Measurements from ENCODE around the gene SH2D4B. TPM values are rescaled to one million over a fixed set of nuclear protein-coding genes. Genes with fewer than 3 reads are reported as not detected.

Gene SH2D4B
- total and polyA plus RNA-seq, 5 experiments from 2014 or later, result 0.11 to 0.36 TPM; not detected in 3

DNA sequence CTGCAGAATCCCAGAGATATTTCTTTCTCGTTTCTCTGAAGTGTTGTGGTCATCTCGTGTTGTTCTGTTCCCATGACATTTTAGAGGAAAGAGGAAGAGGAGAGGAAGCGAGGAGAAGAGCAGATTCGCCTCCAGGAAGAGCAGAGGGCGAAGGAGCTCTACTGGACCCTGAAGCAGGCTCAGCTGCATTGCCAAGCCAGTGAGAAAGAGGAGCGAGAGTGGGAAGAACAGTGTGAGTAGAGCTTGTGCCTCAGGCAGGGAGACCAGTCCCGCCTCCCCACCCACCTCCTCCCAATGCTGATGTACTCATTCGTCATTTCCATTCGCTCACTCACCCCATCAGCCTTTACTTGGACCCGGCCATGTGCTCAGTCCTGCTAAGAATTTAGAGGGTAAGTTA lies 50.8 kb downstream of the SH2D4B start:
- no peak overlapping the region for H3K27ac Mint-ChIP-seq

DNA sequence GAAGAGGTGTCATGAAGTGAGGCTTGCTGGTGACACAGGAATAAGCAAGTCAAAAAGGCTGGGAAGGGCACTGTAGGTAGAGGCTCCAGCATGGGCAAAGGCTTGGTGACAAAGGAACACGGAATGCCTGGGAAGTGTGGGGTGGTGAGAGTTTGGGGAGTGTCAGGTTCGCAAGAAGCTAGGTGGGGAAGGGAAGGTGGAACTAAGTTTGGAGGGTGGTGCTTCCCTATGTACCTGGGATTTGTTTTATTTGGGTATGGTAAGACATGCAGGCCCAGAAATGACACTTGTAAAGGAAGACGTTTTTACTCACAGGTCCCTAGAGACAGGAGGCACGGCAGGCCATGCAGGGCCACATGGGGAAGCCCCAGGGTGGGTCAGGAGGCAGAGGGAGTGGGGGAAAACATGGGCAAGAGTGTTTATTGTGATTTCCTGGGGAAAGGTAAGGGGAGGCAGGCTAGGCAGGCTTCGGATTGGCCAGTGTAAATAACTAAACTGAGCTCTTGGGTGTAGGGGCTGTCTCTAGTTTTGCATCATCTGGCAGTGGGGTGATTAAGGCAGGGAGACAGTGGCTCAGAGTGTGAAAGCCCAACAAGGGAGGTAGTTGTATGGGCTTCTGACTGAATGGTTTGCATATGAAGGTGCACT lies 52.1 kb downstream of the SH2D4B start:
- ATAC-seq, result no peak
- Mint-ChIP-seq H3K9me3 (no peaks in the 10 kb centered on the region), H3K4me1 (peaks cover 0 to 14% (median 2%) of the 10 kb centered on the region in 4 donors), H3K27ac (no peak overlapping the region), H3K27me3 (peaks cover 0 to 1% (median 0%) of the 10 kb centered on the region in 5 donors), H3K4me3 (no peak overlapping the region), H3K36me3 (no peaks in the 10 kb centered on the region)
- DNase-seq, result no peak
- POLR2A ChIA-PET, result no interaction called here

More for the DNA sequence above, 50.8 kb downstream of the SH2D4B start:
- POLR2A ChIA-PET, result interaction anchor here (0.6 to 0.9 kb wide), 2 partner anchors 205 to 439 kb away, joined by 3 read pairs; no protein-coding TSS in a partner anchor
- no peaks in the 10 kb centered on the region for H3K36me3 Mint-ChIP-seq
- no peak for ATAC-seq
- no peak for DNase-seq
- peaks cover 0 to 14% (median 2%) of the 10 kb centered on the region in 4 donors for H3K4me1 Mint-ChIP-seq
- H3K4me3 Mint-ChIP-seq, result no peak overlapping the region
- H3K9me3 Mint-ChIP-seq, result no peaks in the 10 kb centered on the region
- peaks cover 0 to 1% (median 0%) of the 10 kb centered on the region in 5 donors for H3K27me3 Mint-ChIP-seq

DNA sequence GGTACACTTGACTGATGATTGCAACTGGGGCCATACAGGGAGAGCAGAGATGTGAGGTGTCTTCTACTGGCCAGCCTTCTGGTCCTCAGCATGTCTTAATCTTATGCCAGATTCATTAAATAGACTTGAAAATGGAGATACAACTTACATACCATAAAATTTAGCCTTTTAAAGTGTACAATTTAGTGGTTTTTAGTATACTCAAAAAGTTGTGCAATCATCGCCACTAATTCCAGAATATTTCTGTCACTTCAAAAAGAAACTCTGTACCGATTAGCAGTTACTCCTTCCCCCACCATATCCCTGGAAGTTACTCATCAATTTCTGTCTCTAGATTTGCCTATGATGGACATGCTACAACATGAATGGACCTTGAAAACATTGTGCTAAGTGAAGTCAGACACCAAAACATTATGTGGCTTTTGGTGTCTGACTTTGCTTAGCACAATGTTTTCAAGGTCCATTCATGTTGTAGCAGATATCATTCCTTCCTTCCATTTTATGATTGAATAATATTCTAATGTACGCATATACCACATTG lies 53.0 kb downstream of the SH2D4B start:
- POLR2A ChIA-PET, result no interaction called here
- H3K27me3 Mint-ChIP-seq, result peaks cover 0 to 1% (median 0%) of the 10 kb centered on the region in 5 donors
- H3K27ac Mint-ChIP-seq, result no peak overlapping the region
- H3K4me3 Mint-ChIP-seq, result no peak overlapping the region
- no peak for ATAC-seq
- DNase-seq, result no peak
- peaks cover 0 to 14% (median 2%) of the 10 kb centered on the region in 4 donors for H3K4me1 Mint-ChIP-seq
- no peaks in the 10 kb centered on the region for H3K36me3 Mint-ChIP-seq
- H3K9me3 Mint-ChIP-seq, result no peaks in the 10 kb centered on the region

DNA sequence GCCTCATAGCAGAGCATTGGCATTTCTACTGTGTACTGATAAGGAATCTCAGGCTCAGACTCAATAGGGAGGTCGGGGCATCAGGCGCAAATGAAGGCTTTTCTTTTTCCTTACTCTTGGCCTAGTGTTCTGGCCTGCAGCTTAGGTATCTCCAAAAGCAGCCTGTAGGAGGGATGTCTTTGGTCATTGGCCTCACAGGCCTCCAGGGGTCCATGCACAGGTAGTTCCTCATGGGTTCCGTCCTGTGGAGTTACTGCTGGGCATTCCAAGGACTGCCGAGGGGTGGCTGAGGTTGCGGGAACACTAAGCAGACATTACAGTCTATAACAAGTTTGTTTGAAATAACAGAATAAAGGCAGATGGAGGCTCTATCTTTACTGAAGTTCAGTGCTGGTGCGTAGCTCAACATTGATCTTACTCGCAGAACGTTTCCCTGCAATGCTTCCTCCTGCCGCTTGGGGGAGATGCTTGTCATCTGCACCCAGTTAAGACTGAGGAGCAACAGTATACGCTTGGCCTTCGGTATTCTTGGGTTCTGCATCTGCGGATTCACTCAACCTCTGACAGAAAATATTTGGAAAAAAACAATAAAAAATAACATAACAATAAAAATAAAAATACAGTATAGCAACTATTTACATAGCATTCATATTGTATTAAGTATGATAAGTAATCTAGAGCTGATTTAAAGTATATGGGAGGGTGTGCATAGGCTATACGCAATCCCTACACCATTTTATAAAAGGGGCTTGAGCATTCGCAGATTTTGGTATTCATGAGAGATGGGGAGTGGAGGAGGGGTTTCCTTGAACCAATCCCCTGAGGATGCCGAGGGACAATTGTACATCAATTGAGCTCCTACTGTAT lies 58.9 kb downstream of the SH2D4B start:
- H3K9me3 Mint-ChIP-seq, result no peaks in the 10 kb centered on the region
- DNase-seq, result peak in 5 of 10 donors; percentile 10 to 48 (median 45)
- H3K4me1 Mint-ChIP-seq, result peaks cover 0 to 20% (median 0%) of the 10 kb centered on the region in 4 donors
- H3K36me3 Mint-ChIP-seq, result no peaks in the 10 kb centered on the region
- POLR2A ChIA-PET, result interaction anchor here (0.8 kb wide), 1 partner anchor 86 kb away, joined by 3 read pairs; no protein-coding TSS in a partner anchor
- no peak overlapping the region for H3K27ac Mint-ChIP-seq
- H3K4me3 Mint-ChIP-seq, result no peak overlapping the region
- ATAC-seq, result peak; percentile 29 to 58
- H3K27me3 Mint-ChIP-seq, result no peaks in the 10 kb centered on the region

DNA sequence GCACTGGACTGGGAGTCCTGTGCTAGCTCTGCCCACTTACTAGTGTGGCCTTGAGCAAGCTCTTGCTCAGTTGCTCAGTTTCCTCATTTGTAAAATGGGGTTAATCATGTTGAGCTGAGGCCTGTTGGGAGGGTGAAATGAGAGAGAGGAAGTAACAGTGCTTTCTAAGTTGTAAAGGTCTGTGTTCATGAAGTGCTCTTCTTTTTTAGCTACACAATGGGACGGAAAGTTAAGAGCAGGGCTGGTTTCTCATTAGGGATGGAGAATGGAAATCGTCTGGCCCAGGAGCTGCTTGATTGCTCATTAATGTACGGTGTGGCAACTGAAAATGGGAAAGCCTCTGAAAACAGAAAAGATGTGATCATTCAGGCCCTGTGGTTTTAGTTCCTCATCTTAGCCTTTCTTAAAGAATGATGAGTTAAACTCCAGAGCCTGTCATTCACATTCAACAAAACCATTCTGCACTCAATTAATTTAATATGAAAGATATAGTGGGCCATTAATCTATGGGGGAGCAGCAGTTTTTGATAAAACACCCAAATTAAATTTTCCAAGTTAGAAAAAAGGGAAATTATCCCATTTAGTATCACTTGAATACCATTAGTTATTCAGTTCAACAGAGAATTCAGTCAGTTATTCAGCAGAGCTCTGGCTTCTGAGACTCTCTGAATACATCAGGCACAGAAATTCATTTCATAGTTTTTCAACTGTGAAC lies 60.5 kb downstream of the SH2D4B start:
- no peaks in the 10 kb centered on the region for H3K36me3 Mint-ChIP-seq
- H3K4me1 Mint-ChIP-seq, result peaks cover 0 to 17% (median 0%) of the 10 kb centered on the region in 4 donors
- H3K9me3 Mint-ChIP-seq, result no peaks in the 10 kb centered on the region
- no peak overlapping the region for H3K4me3 Mint-ChIP-seq
- POLR2A ChIA-PET, result no interaction called here
- no peaks in the 10 kb centered on the region for H3K27me3 Mint-ChIP-seq
- H3K27ac Mint-ChIP-seq, result peak overlapping the region in 2 of 10 donors; percentile 18 to 23
- DNase-seq, result no peak
- no peak for ATAC-seq

DNA sequence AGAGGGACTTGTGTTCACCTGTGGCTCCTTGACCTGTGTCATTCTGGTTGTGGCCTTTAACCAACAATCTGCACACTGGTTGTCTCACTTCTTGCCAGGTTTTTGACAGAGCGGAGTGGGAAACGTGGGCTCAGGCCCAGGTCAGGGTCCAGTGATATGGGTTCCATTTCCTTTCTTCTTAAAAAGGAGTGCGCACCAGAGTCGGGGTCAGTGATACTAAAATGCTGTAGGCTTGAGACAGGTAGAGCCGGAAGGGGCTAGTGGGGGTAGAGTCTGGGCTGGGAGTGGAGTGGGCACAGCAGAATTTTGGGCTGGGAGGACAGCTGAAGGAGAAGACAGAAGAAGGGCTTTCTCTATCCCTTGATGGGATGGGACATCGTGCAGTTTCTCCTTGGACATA lies 61.2 kb downstream of the SH2D4B start:
- POLR2A ChIA-PET, result no interaction called here
- H3K9me3 Mint-ChIP-seq, result no peaks in the 10 kb centered on the region
- H3K36me3 Mint-ChIP-seq, result no peaks in the 10 kb centered on the region
- DNase-seq (no peak), ATAC-seq (no peak)
- no peaks in the 10 kb centered on the region for H3K27me3 Mint-ChIP-seq
- peaks cover 0 to 17% (median 0%) of the 10 kb centered on the region in 4 donors for H3K4me1 Mint-ChIP-seq
- peak overlapping the region in 1 of 10 donors; percentile 18 for H3K27ac Mint-ChIP-seq
- no peak overlapping the region for H3K4me3 Mint-ChIP-seq

DNA sequence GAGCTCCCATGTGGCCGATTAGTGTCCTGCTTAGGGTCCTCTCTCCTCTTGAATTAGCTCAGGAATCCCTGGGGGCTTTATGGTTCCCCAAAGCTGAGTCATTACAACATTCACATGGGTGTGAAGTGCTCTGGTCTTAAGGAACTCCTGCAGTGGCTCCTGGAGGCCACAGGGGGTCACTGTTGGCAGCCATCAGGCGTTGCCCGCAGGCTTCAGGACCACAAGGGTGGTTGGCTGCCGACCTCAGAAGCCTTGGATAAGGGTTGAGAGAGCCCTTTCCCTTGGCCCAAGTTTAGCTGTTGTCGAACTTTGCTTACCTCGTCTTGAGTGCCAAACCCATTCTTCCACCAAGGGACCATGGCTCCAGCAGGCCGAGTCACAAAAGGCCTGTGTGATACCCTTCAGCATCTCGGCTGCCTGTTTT lies 61.7 kb downstream of the SH2D4B start:
- ATAC-seq, result peak; percentile 51 to 60
- no peaks in the 10 kb centered on the region for H3K27me3 Mint-ChIP-seq
- H3K4me1 Mint-ChIP-seq, result peaks cover 0 to 17% (median 0%) of the 10 kb centered on the region in 4 donors
- H3K9me3 Mint-ChIP-seq, result no peaks in the 10 kb centered on the region
- no peak overlapping the region for H3K27ac Mint-ChIP-seq
- peak in 4 of 10 donors; percentile 11 to 27 (median 20) for DNase-seq
- POLR2A ChIA-PET, result no interaction called here
- no peak overlapping the region for H3K4me3 Mint-ChIP-seq
- no peaks in the 10 kb centered on the region for H3K36me3 Mint-ChIP-seq

DNA sequence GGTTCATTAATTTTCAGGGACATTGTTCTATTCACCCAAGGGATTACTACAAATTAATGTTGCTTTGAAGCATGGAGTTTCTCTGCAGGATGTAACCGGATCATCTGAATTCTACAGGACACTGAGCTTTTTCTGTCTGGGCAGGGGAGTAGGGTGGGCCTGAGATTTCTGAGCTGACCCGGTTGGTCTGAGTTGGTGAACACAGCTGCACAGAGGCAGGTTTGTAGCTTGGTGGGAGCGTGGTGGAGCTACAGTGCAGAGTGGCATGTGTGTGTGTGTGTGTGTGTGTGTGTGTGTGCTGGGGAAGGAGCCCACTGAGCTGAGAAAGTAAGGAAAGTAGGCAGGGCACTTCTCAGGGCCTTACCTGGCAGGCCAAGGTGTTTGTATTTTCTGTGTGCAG lies 62.6 kb downstream of the SH2D4B start:
- no peaks in the 10 kb centered on the region for H3K27me3 Mint-ChIP-seq
- no peak overlapping the region for H3K4me3 Mint-ChIP-seq
- DNase-seq (no peak), ATAC-seq (no peak)
- H3K4me1 Mint-ChIP-seq, result peaks cover 0 to 17% (median 0%) of the 10 kb centered on the region in 4 donors
- POLR2A ChIA-PET, result no interaction called here
- H3K27ac Mint-ChIP-seq, result peak overlapping the region in 1 of 10 donors; percentile 69
- H3K36me3 Mint-ChIP-seq, result no peaks in the 10 kb centered on the region
- no peaks in the 10 kb centered on the region for H3K9me3 Mint-ChIP-seq

DNA sequence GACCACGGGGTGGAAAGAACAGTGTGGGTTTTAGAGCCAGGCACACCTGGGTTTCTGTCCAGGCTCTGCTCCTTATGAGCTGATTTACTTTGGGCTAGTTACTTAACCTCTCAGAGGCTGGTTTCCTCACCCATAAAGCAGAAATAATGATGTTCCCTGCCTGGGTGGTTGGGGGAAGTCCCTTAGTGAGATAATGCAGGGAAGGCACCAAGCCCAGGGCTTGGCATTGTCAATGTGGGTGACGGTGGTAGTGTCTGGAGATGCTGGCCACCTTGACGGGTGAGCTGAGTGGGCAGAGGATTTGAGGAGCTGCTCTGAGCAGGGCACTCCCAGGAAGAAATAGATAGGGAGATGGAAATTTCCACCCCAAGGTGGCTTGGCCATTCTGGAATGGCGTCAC lies 65.2 kb downstream of the SH2D4B start:
- Mint-ChIP-seq H3K4me3 (no peak overlapping the region), H3K27ac (no peak overlapping the region), H3K4me1 (peaks cover 0 to 13% (median 0%) of the 10 kb centered on the region in 4 donors), H3K27me3 (no peaks in the 10 kb centered on the region), H3K9me3 (no peaks in the 10 kb centered on the region), H3K36me3 (no peaks in the 10 kb centered on the region)
- DNase-seq (no peak), ATAC-seq (no peak)
- POLR2A ChIA-PET, result no interaction called here

DNA sequence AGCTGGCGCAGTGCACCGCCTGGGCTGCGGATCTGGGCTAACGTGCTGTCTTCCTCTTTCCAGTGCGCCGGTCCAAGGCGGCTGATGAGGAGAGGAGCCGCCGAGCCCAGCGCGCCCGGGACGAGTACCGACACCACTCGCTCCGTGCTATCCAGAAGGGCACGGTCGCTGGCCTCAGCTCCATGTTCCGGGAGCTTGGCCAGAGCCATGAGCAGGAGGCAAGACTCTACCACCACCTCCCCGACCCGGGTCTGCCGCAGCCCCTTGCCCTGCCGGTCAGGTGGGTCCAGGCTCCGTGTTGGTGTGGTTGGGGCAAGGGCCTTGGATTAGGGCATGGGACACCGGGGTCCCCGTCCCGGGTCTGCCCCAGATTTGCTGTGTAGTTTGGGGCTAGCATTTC lies 65.8 kb downstream of the SH2D4B start:
- H3K27ac Mint-ChIP-seq, result no peak overlapping the region
- H3K4me3 Mint-ChIP-seq, result no peak overlapping the region
- no peaks in the 10 kb centered on the region for H3K36me3 Mint-ChIP-seq
- no peaks in the 10 kb centered on the region for H3K9me3 Mint-ChIP-seq
- H3K27me3 Mint-ChIP-seq, result no peaks in the 10 kb centered on the region
- ATAC-seq (no peak), DNase-seq (no peak)
- POLR2A ChIA-PET, result no interaction called here
- peaks cover 0 to 6% (median under 1%) of the 10 kb centered on the region in 4 donors for H3K4me1 Mint-ChIP-seq

DNA sequence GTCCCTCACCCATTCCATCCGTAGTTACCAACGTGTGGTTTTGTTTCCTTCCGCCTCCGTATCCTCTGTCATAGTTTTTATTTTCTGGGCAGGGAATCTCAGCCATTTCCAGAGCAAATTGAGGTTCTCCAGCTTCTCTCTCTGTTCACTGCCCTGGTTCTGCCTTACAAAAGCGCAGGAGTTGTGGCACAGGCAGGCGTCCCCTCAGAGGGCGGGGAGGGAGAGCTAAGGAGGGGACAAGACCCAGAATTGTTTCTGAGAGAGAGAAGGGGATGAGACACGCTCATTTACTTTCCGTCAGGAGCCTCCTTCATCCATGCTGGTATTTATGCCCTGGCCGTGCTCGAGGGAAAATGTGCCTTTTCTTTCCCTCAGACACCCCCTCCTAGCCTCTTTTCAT lies 71.0 kb downstream of the SH2D4B start:
- no peak overlapping the region for H3K27ac Mint-ChIP-seq
- H3K9me3 Mint-ChIP-seq, result peaks cover 0 to 4% (median 0%) of the 10 kb centered on the region in 9 donors

DNA sequence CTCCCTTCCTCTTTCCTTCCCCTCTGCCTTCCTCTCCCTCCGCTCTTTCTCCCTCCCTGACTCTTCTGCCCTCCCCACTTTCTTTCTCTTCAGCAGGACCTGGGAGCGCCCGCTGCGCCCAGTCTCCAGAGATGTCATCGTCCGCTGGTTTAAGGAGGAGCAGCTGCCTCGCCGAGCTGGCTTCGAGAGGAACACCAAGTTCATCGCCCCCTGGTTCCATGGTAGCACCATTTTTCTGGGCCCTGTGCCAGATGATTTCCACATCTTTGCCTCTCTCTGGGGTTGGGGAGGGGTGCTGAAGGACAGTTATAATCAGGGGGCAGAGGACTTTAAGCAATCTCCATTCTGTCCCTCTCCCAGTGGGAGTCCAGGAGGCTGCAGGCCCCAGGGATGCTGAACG lies 71.6 kb downstream of the SH2D4B start:
- Mint-ChIP-seq H3K36me3 (no peaks in the 10 kb centered on the region), H3K4me3 (no peak overlapping the region), H3K4me1 (peaks cover 0 to 4% (median 1%) of the 10 kb centered on the region in 4 donors), H3K27me3 (peaks cover 0 to 9% (median 0%) of the 10 kb centered on the region in 5 donors), H3K9me3 (peaks cover 0 to 10% (median 0%) of the 10 kb centered on the region in 9 donors), H3K27ac (no peak overlapping the region)
- ATAC-seq, result no peak
- POLR2A ChIA-PET, result no interaction called here
- no peak for DNase-seq

More for the DNA sequence above, 71.0 kb downstream of the SH2D4B start:
- POLR2A ChIA-PET, result no interaction called here
- H3K27me3 Mint-ChIP-seq, result peaks cover 0 to 9% (median 0%) of the 10 kb centered on the region in 5 donors
- no peak for ATAC-seq
- DNase-seq, result no peak
- H3K36me3 Mint-ChIP-seq, result no peaks in the 10 kb centered on the region
- H3K4me3 Mint-ChIP-seq, result no peak overlapping the region
- H3K4me1 Mint-ChIP-seq, result peaks cover 0 to 4% (median 1%) of the 10 kb centered on the region in 4 donors
